Mononuclear cell (primary cell): ENCODE measurements around the gene TAAR9. TPM values are rescaled to one million over a fixed set of nuclear protein-coding genes. Genes with fewer than 3 reads are reported as not detected.

Experiments used
- H3K27me3 ChIP-seq: 2 replicates; pipeline ENCODE4 v1.6.0; 2011; ENCODE audit warnings: low read length, control low read depth; ENCODE audit not compliant: insufficient read depth
- H3K4me1 ChIP-seq: 2 replicates; pipeline ENCODE4 v1.5.1; 2011; ENCODE audit warnings: mild to moderate bottlenecking, low read length, control low read depth; ENCODE audit not compliant: insufficient read depth
- H3K4me3 ChIP-seq: 2 replicates; pipeline ENCODE4 v1.5.1; 2011; ENCODE audit warnings: mild to moderate bottlenecking, low read length, moderate library complexity
- H3K9me3 ChIP-seq: 2 replicates; pipeline ENCODE4 v1.5.1; 2011; ENCODE audit warnings: low read depth, mild to moderate bottlenecking, control low read depth, low read length
- total RNA-seq: library from RNA; depleted of rRNA; stranded (reverse); fragments of >200 nt; gene quantifications from one replicate; pipeline ENCODE4 v1.2.3, GENCODE V29; 2012

Gene TAAR9, protein sequence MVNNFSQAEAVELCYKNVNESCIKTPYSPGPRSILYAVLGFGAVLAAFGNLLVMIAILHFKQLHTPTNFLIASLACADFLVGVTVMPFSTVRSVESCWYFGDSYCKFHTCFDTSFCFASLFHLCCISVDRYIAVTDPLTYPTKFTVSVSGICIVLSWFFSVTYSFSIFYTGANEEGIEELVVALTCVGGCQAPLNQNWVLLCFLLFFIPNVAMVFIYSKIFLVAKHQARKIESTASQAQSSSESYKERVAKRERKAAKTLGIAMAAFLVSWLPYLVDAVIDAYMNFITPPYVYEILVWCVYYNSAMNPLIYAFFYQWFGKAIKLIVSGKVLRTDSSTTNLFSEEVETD
- not detected for total RNA-seq

DNA sequence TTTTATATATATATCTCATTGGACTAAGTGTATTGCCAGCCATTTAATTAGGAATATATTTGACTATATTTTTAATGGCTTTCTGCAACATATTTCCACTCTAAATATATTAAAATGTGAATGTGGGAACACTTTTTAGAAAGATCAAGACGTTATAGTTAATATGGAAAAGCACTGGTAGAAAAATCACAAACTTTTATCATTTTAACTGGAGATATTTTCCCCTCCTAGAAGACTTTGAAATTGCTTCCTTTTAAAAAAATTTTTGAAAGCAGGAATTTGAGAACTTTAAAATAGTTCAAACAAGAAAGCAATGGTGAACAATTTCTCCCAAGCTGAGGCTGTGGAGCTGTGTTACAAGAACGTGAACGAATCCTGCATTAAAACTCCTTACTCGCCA, at the start of gene TAAR9:
TSS of gene TAAR9 (plus strand) at position 301 of the 400 bp plus-strand sequence. CDS start at position 314, 13 bp downstream.
- Histone ChIP-seq H3K4me1 (no peaks in the 10 kb centered on the region), H3K9me3 (no peaks in the 10 kb centered on the region), H3K4me3 (no peak within 1 kb of the TSS), H3K27me3 (peaks cover 6% of the 10 kb centered on the region)

DNA sequence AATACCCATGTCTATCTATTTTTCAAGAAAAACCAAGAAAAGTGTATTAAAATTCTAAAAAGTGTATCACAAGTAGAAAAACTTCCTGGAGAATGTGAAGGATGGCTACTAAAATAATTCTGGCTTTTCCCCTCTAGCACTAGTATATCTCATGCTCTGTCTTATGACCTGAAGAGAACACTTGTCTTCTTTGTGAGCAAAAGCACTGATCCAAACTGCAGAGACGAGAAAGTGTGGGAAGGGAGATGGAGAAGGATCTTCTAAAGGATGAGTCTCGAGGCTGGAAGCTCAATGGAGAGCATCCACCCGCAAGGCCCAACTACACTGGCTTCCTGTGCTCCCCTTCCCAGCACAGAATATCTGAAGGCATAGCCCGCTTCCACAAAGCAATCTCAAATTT, 48.7 kb upstream of the TAAR9 start:
- Histone ChIP-seq H3K4me1 (peaks cover 43% of the 10 kb centered on the region), H3K9me3 (no peaks in the 10 kb centered on the region), H3K4me3 (no peak overlapping the region), H3K27me3 (no peaks in the 10 kb centered on the region)

DNA sequence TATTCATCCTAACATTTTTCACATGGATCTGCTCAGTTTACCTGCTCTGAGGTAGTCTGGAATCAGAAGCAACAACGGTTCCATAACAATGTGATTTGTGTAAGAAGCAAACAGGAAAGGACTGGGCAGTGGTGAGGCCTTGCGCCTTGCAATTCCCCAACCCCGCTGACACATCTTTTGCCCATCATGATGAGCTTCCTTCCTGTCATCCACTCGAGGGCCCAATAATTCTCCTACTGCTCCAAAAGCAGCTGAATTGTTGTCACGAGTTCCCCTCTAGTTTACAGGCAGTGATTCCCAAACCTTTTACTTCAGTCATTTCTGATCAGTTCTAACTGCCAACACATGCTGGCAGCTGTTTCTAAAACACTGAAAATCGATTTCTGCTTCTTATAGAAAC, 48.1 kb upstream of the TAAR9 start:
- no peak overlapping the region for H3K4me3 ChIP-seq
- H3K4me1 ChIP-seq: peaks cover 44% of the 10 kb centered on the region
- H3K9me3 ChIP-seq: no peaks in the 10 kb centered on the region
- no peaks in the 10 kb centered on the region for H3K27me3 ChIP-seq

DNA sequence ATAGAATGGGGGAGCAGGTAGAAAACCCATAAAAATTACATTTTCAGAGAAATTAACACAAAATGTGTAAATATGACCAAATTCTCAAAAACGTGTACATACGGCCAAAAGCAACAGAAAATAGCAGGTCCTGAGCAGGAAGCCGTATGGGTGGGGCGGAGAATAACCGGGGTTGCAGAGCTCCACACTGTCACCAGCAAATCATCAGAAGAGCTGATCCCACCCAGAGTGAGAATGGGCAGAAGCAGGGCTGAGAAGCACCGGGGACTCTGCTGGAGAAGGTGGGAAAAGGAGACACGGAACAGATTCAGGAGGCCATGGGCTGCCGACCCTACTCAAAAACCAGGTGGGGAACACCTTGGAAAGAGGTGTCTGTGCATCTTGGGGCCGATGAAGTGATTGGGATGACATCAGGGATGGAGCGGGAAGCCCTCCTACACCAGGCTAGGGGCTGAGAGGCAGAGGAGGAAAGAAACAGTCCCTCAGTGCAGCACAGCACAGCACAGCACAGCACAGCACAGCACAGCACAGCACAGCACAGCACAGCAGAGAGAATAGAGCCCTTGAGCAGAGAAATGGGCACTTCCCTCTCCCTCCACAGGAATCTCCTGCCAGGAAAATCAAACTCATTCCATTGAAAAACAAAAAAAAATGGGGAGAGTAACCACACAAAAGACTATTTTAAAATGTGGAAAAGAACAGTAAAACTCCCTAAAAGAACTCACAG, 47.4 kb upstream of the TAAR9 start:
- Histone ChIP-seq H3K9me3 (no peaks in the 10 kb centered on the region), H3K4me3 (peak overlapping the region; percentile 7), H3K27me3 (no peaks in the 10 kb centered on the region), H3K4me1 (peaks cover 47% of the 10 kb centered on the region)

DNA sequence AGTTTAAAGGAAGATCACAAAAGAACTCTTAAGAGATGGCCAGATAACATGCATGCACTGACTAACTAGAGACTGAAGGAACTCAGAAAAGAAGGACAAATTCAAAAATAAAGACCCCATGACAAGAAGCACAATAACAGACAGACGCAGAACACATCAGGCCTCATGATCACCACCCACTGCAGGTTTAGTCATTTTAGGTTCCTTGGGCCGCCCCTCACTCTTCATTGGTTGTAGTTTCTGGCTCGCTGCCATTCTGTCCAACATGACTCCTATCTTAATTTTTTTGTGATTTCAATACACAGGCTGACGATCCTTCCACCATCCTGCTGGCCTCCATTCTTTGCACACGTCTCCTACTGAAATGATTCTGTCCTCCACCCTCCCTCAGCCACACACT, 46.8 kb upstream of the TAAR9 start:
- Histone ChIP-seq H3K27me3 (no peaks in the 10 kb centered on the region), H3K9me3 (no peaks in the 10 kb centered on the region), H3K4me3 (no peak overlapping the region), H3K4me1 (peaks cover 48% of the 10 kb centered on the region)

DNA sequence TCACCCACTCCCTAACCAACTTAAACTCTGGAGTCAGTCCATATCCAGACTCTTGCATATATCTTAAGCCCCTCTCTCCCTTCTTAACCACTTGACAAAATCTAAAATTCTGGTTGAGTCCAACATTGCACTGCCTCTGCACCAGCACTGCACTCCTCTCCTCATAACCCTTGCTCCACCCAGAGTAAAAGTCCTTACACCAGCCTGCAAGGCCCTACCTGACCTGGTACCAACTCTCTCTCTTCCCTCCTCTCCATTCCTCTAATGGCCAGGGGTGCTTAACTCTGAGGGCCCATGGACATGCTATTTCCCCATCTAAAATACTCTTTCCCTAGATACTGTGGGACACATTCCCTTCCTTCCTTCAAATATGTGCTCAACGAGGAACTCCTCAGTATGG, 46.2 kb upstream of the TAAR9 start:
- H3K27me3 ChIP-seq: no peaks in the 10 kb centered on the region
- peaks cover 54% of the 10 kb centered on the region for H3K4me1 ChIP-seq
- no peak overlapping the region for H3K4me3 ChIP-seq

DNA sequence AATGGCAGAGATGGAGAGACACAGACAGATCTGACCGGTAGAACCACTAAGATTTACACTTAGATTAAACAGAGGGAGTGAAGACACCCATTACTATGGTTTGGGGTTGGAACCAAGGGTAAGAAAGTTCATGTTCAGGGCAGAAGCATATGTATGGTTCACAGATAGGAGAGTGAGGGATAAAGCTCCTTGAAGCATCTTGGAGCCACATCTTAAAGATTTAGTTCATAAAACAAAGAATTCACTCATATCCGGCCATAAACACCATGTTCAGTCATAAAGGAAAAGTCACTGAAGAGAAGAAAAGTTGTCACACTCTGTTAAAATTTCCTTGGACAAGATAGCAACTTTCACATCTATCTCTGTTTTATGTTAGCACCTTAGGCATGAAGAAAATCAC, 43.1 kb upstream of the TAAR9 start:
- Histone ChIP-seq H3K27me3 (no peaks in the 10 kb centered on the region), H3K4me3 (no peak overlapping the region), H3K4me1 (peaks cover 66% of the 10 kb centered on the region)

More for the DNA sequence above, 46.2 kb upstream of the TAAR9 start:
- no peaks in the 10 kb centered on the region for H3K9me3 ChIP-seq

DNA sequence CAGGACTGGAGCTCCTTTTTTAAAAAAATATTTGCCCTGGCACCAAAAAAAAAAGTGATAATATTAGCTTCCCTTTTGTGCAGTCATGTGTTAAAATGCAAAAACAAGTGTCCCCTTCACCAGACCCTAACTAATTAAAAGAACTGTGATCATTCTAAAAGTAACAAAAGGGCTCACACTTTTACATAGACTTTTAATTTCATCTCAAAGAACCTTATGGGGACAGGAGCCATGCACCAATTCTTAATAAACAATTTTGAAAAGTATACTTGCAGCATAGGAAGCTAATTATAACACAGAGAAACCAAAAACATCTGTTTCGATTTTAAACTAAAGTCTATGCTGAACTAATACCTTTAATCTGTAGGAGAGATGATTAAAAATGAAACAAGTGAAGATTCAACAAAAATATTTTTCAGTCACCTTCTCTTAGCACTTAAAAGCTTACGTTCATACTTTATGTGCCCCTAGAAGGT, 42.4 kb upstream of the TAAR9 start:
- peaks cover 65% of the 10 kb centered on the region for H3K4me1 ChIP-seq

More for the DNA sequence above, 43.1 kb upstream of the TAAR9 start:
- H3K9me3 ChIP-seq: no peaks in the 10 kb centered on the region

DNA sequence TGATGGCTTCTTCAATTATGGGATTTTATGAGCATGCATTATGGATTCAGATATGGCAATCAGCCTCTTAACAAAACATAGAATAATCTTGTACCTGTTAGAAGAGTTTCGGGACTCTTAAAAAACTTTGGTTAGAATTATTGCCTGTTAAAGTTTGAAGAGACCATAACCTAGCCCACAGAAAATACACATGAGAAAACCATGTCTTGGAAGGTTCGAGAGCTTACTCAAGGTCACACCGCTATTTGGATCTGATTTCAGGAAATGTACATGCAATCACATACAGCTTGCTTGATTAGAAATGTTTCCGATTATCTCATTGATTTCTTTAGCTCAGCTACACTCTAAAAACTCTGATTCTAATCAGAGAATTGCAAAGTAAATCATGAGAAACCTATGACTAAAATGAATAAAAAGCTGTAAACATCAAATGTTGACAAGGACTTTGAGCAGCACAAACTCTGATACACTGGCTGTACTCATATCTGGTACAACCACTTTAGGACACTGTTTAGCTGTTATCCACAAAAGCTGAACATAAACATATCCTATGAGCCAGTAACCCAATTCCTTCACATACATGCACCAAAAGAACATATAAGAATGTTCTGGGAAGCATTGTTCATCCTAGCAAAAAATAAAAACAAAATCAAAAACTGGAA, 41.4 kb upstream of the TAAR9 start:
- no peaks in the 10 kb centered on the region for H3K9me3 ChIP-seq
- no peaks in the 10 kb centered on the region for H3K27me3 ChIP-seq
- H3K4me3 ChIP-seq: no peak overlapping the region
- H3K4me1 ChIP-seq: peaks cover 65% of the 10 kb centered on the region

More for the DNA sequence above, 42.4 kb upstream of the TAAR9 start:
- no peaks in the 10 kb centered on the region for H3K9me3 ChIP-seq
- no peak overlapping the region for H3K4me3 ChIP-seq
- no peaks in the 10 kb centered on the region for H3K27me3 ChIP-seq

DNA sequence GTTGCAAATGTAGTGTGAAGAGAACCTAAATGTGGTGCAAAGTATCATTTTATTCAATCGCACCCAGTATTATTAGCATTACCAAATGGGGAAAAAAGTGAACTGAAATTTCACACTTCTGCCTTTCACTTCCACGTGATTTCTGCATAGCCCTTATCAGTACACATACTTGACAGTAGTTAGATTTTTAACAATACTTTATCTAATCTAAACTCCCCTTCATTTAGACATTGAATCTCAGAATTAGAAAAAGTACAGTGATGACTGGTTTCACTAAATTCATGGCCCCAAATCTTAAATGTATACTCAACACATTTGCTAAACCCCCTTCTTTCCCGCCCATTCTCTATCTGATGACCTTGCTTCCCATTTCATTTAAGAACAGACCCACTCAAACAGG, 39.4 kb upstream of the TAAR9 start:
- no peaks in the 10 kb centered on the region for H3K27me3 ChIP-seq
- H3K4me1 ChIP-seq: peaks cover 63% of the 10 kb centered on the region
- H3K9me3 ChIP-seq: no peaks in the 10 kb centered on the region
- no peak overlapping the region for H3K4me3 ChIP-seq

DNA sequence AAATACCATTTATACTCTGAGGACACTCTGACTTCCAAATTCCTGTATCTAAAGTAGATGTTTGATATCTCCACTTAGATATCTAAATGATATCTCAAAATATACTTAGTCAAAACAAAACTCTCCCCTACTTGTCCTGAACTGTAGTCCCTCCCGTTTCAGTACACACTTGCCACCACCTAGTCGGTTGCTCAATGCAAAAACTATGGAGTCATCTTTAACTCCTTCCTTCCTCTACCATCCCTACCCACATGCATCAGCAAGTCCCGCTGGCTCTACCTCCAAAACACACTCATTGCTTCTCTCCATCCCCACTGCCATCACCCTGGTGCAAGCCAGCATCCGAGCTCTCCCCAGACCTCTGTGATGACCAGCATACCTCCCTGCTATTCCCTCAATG, 38.3 kb upstream of the TAAR9 start:
- H3K9me3 ChIP-seq: no peaks in the 10 kb centered on the region
- H3K4me1 ChIP-seq: peaks cover 65% of the 10 kb centered on the region
- H3K27me3 ChIP-seq: no peaks in the 10 kb centered on the region
- no peak overlapping the region for H3K4me3 ChIP-seq

DNA sequence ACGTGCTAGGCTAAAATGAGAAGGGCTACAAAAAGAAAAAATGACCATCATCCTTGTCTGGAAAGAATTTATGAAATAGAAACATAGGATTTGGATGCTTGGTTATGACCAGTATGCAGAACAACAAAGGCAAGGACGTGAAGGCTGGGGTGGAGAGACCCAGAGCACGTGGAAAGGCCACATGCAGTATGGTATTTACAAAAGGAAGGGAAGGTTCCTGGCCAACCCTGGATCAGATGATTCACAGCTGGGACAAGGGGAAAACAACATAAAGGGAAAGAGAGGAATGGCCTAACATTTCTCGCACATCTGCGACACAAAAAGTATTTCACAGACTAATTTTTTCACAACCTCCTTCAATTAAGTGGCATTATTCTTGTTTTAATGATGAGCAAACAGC, 33.3 kb upstream of the TAAR9 start:
- Histone ChIP-seq H3K9me3 (no peaks in the 10 kb centered on the region), H3K4me3 (no peak overlapping the region), H3K4me1 (peaks cover 61% of the 10 kb centered on the region), H3K27me3 (no peaks in the 10 kb centered on the region)

DNA sequence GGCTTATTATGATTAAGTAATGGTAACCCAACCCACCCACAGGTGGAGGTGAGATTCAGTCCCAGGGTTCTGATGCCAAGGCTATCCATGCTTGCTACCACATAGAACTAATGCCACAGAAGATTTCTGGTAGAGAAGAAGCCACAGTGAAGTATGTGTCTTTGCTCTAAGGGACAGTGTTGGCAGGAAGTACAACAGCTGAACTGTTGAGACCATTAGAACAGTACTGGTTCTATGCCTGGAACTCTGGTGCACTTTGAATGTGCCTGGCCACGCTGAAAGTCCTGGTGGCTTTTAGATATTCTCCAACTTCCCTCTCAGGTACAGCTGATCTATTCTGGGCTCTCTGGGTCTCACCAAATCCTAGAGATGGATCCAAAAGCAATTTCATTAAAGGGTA, 32.9 kb upstream of the TAAR9 start:
- Histone ChIP-seq H3K4me1 (peaks cover 60% of the 10 kb centered on the region), H3K9me3 (no peaks in the 10 kb centered on the region), H3K27me3 (no peaks in the 10 kb centered on the region), H3K4me3 (no peak overlapping the region)

DNA sequence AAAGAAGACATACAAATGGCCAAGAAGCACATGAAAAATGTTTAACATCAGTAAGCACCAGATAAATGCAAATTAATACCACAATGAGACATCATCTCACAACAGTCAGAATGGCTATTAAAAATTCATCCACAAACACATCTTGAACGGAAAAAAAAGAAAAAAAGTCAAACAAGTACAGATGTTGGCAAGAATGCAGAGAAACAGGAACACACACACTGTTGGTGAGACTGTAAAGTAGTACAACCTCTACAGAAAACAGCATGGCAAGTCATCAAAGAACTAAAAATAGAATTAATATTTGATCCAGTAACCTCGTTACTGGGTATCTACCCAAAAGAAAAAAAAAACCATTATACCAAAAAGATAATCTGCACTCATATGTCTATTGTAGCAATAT, 31.6 kb upstream of the TAAR9 start:
- no peaks in the 10 kb centered on the region for H3K9me3 ChIP-seq
- no peak overlapping the region for H3K4me3 ChIP-seq
- H3K27me3 ChIP-seq: no peaks in the 10 kb centered on the region
- peaks cover 58% of the 10 kb centered on the region for H3K4me1 ChIP-seq
